Lung (tissue), 12 donors: ENCODE measurements around the gene SLC2A9. TPM values are rescaled to one million over a fixed set of nuclear protein-coding genes. Genes with fewer than 3 reads are reported as not detected.

Experiments
- ATAC-seq: fragments of 200-7000 bp; cut with Tn5 transposase; one replicate; pipeline ENCODE4 v1.9.1; 2020; ENCODE audit warnings: moderate number of reproducible peaks; ENCODE audit not compliant: insufficient read depth, low FRiP score
- DNase-seq, 3 donors: peaks; one replicate each; pipeline ENCODE4 v3.0.0-alpha.2; 2013 to 2017
- H3K27ac ChIP-seq, 2 donors: one replicate each; pipeline ENCODE4 v1.5.1; 2013; ENCODE audit warnings: mild to moderate bottlenecking in 2 of 2, moderate library complexity in 2 of 2, control low read depth in 1 of 2, inconsistent platforms in 1 of 2, low read depth in 1 of 2, low read length in 1 of 2
- H3K27me3 ChIP-seq, 3 donors: one replicate each; pipeline ENCODE4 v1.5.1; 2013; ENCODE audit warnings: low read length in 2 of 3; ENCODE audit not compliant: control insufficient read depth in 3 of 3, insufficient read depth in 3 of 3
- H3K36me3 ChIP-seq, 4 donors: one replicate each; pipeline ENCODE4 v1.5.1; 2013; ENCODE audit warnings: low read length in 4 of 4, mild to moderate bottlenecking in 1 of 4, moderate library complexity in 1 of 4; ENCODE audit not compliant: control insufficient read depth in 4 of 4, insufficient read depth in 4 of 4
- H3K4me1 ChIP-seq, 5 donors: one replicate each; pipeline ENCODE4 v1.5.1; 2013; ENCODE audit warnings: low read length in 5 of 5, mild to moderate bottlenecking in 2 of 5, moderate library complexity in 1 of 5; ENCODE audit not compliant: control insufficient read depth in 5 of 5, insufficient read depth in 5 of 5
- H3K4me3 ChIP-seq: one replicate; pipeline ENCODE4 v1.5.1; 2013; ENCODE audit warnings: mild to moderate bottlenecking, control low read depth, moderate library complexity
- H3K9ac ChIP-seq, 2 donors: one replicate each; pipeline ENCODE4 v1.5.1; 2013; ENCODE audit warnings: low read length in 2 of 2, control low read depth in 1 of 2; ENCODE audit not compliant: insufficient read depth in 1 of 2
- H3K9me3 ChIP-seq, 4 donors: one replicate each; pipeline ENCODE4 v1.5.1; 2013; ENCODE audit warnings: low read length in 3 of 4, mild to moderate bottlenecking in 1 of 4, moderate library complexity in 1 of 4; ENCODE audit not compliant: control insufficient read depth in 4 of 4, insufficient read depth in 3 of 4
- CTCF ChIP-seq: IDR thresholded peaks from 2 replicates; pipeline ENCODE4 v1.5.1; 2012; ENCODE audit warnings: mild to moderate bottlenecking; ENCODE audit errors: control extremely low read depth, extremely low read depth
- WGBS, 2 donors: extraction: QIAGEN DNeasy Blood & Tissue Kit; methylation state at CpG; one replicate each; pipeline ENCODE4 v1.1.7; 2013; 5-methylcytosine and 5-hydroxymethylcytosine counted together
- polyA plus RNA-seq, 2 donors: library from polyadenylated mRNA; stranded (reverse); fragments of 200-250 nt; gene quantifications; one replicate each; pipeline ENCODE4 v1.2.1, GENCODE V29; 2013
- total RNA-seq, 2 donors: library from RNA; depleted of rRNA in 1 of 2; stranded (reverse); fragments of >200 nt in 1 of 2; gene quantifications; one replicate each; pipeline ENCODE4 v1.2.1, GENCODE V29; 2014 to 2021
- donor health status: control.
- donor health status: control.
- donor health status: Bipolar disorder and iron deficiency.
- donor health status: healthy.
- donor health status: DM: yes; HTN: yes; CAD: no.

The SLC2A9 gene
- total and polyA plus RNA-seq, 4 donors: 2.9 to 18.6 (median 7.6) TPM

DNA sequence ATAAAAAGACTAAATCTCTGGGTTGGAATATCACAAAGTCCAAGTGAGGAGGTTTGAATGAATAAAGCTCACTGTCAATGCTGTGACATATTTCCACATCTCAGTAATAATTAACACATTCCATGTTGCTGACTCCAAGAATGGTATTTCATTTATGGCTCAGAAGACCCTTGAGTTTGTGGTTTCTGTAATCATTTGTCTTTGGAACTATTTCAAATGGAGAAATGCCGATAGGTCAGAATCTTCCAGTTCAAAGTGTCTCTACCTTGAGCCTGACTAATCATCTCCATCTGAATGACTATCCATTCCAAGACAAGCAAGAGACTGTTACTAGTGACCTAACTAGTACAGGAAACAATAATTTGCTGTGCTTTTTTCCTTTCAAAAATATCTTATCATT, 24.2 kb upstream of the SLC2A9 start:
- Histone ChIP-seq H3K36me3 (no peaks in the 10 kb centered on the region), H3K27ac (no peak overlapping the region), H3K9me3 (peaks cover 0 to 7% (median 0%) of the 10 kb centered on the region in 4 donors), H3K4me1 (no peaks in the 10 kb centered on the region), H3K27me3 (no peaks in the 10 kb centered on the region), H3K9ac (no peak overlapping the region), H3K4me3 (no peak overlapping the region)
- WGBS, 2 donors: 50 to 72% methylated on average over 1 of the region's 1 CpG
- ATAC-seq (no peak), DNase-seq (peak in 1 of 3 donors; percentile 22)
- TF ChIP-seq CTCF: no peak

DNA sequence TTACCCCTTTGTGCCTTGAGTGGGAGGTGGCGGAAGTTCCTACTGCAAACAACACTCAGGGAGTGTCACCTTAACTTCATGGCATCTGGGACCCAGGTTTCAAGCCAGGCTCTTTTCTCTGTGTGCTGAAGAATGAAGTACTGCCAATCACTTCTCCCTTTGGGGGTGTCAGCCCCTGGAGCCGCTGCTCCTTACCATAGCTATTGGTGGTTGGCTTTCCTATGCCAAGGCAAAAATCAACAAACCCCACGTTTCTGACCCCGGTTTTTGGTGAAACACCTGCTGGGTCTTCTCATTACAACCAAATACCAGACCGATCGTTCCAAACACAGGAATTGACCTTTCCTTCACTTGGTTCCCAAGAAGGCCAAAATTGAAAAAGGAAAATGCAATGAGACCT, 19.7 kb upstream of the SLC2A9 start:
- Histone ChIP-seq H3K9me3 (peaks cover 0 to 7% (median 0%) of the 10 kb centered on the region in 4 donors), H3K27me3 (no peaks in the 10 kb centered on the region), H3K27ac (no peak overlapping the region), H3K4me1 (no peaks in the 10 kb centered on the region), H3K36me3 (no peaks in the 10 kb centered on the region), H3K4me3 (no peak overlapping the region), H3K9ac (no peak overlapping the region)
- DNase-seq: no peak
- TF ChIP-seq CTCF: no peak
- WGBS, 2 donors: 86 to 87% methylated on average over 6 of the region's 6 CpGs
- ATAC-seq: no peak

GRCh38 chr4:10040049-10040892, 19.0 kb upstream of the SLC2A9 start:
- no peak for TF ChIP-seq CTCF
- Histone ChIP-seq H3K9me3 (peaks cover 0 to 7% (median 0%) of the 10 kb centered on the region in 4 donors), H3K4me3 (no peak overlapping the region), H3K9ac (no peak overlapping the region), H3K27me3 (no peaks in the 10 kb centered on the region), H3K4me1 (no peaks in the 10 kb centered on the region), H3K36me3 (no peaks in the 10 kb centered on the region), H3K27ac (no peak overlapping the region)
- 86 to 92% methylated on average over 10 of the region's 10 CpGs for WGBS, 2 donors
- no peak for ATAC-seq
- DNase-seq: no peak
